AML-193 (cell line): ENCODE data around the gene AMPD3.

ENCODE experiments used
- DNase-seq, 2 experiments: peaks; one replicate each; lab custom pipeline; 2025; lab: John Stamatoyannopoulos, UW

Gene AMPD3

DNA sequence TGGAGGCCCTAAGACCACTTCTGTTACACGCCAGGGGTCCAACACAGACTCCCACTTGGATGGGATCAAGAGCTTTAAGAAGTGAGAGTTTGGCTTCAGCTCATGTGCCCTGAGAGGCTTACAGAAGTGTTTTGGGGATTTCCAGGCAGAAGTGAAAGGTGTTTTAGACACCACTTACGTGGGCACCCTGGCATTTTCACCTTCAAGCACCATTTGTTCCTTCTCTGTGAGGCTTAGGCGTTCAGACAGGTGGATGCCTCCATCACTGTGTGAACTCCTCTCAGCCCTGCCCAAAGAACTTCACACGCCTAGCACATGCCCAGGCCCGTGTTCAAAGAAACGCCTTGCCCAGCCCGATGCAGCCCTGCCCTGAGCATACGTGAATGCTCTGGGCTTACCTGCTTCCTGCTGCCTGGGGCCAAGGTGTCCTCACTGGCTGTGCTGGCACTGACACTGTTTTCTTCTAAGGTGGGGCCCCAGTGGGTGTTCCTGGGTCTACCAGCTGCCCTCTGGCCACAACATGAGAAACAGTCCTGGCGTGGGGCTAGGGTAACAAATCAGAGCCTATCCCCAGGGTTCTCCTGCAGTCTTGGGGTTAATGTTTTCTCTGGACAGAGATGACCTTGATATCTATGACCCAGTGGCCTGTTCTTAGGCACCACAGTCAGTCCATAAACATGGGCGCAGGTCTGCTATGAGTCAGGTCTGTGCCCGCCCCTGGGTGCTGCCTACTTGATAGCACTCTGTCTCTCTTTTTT, 34.0 kb downstream of the AMPD3 start:
- no peak for DNase-seq

DNA sequence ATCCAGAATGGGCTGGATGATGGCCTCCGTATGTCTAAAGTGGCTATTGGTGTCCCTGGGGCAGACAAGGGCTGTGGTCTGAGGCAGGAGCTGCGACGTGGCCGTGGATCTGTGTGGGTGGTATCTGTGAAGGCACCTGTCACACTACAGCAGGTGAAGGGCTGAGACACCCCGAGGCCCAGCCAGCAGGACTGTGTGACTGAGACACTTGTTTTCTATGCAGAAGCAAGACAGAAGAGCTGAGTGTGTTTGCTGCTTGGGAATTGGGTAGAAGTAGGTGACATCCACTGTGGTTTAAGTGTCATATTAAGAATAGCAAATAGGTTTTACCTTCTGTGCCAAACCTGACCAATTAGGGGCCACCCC, 35.0 kb downstream of the AMPD3 start:
- DNase-seq = no peak

DNA sequence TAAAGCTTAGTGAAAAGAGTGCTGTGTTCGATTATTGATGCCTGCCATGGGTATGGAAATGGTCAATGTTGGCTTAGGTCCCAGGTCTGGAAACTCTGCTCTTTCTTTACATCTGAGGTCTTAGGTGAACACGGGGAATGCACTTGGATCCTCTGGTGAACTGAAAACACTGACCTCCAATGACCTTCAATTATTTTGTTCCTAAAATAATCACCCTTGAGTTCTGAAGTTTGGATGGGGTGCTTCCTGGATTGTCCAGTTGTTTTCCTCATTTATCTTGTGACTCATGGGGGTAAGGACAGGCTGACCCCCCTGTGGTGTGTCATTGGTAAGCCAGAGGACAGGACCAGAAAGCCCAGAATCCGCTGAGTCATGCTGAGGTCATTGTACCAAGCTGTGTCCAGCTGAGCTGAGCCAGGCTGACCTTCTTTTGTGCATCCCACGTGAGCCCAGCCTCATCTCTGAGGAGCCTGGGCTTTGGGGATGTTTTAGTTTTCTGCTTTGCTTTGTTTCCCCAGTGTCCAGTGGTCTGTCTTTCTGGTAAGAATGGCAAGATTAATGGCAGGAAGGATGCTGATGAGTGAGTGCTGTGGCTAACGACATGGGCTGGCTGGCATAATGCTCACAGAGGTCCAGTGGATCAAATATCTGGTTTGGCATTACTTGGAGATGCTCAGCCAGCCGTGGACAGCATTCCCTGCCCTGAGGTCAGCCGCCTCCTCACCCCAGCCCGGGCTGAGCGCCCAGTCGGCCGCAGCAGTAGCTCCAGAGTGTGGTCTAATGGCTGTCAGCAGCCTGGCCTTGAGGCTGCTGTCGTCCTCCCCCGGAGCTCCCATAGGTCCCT, 35.6 kb downstream of the AMPD3 start:
- no peak for DNase-seq

DNA sequence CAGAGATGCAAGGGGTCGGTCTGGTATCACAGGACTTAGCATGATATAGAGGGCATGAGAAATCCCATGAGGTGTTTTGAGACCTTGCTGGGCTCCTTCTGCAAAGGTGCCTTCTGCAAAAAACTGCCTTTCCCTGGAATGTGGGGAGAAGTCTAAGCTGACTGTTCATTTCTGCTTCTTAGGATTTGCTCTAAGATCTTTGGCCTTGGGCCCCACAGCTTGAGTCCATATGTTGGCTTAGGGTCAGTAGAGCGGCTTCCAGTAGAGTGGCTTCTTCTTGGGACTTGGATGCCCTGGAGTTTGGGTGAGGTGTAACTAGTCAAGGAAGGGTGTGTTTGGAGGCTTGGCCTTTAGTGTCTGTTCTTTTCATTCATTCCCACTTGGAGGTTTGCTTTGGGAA, 37.0 kb downstream of the AMPD3 start:
- DNase-seq = no peak

DNA sequence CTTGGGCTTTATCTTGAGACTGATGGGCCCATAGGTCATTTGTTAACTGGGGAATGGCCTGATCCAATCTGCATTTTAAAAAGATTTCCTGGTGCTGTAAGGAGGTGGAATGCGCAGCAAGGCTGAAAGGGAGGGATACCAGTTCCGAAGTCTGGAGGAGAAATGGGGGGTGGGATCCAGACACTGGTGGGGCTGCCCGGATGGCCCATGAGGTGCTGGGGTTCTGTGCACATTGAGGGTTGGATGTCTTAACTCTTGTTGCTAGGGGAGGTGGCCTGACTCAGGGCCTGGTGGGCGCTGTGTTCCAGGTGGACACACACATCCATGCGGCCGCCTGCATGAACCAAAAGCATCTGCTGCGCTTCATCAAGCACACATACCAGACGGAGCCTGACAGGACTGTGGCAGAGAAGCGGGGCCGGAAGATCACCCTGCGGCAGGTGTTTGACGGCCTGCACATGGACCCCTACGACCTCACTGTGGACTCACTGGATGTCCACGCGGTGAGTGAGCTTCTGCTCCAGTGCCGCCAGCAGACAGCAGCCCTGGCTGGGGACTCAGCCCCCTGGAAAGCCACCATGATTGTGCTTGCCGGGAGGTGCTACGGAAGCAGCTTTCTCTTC, 38.1 kb downstream of the AMPD3 start:
- DNase-seq = no peak

DNA sequence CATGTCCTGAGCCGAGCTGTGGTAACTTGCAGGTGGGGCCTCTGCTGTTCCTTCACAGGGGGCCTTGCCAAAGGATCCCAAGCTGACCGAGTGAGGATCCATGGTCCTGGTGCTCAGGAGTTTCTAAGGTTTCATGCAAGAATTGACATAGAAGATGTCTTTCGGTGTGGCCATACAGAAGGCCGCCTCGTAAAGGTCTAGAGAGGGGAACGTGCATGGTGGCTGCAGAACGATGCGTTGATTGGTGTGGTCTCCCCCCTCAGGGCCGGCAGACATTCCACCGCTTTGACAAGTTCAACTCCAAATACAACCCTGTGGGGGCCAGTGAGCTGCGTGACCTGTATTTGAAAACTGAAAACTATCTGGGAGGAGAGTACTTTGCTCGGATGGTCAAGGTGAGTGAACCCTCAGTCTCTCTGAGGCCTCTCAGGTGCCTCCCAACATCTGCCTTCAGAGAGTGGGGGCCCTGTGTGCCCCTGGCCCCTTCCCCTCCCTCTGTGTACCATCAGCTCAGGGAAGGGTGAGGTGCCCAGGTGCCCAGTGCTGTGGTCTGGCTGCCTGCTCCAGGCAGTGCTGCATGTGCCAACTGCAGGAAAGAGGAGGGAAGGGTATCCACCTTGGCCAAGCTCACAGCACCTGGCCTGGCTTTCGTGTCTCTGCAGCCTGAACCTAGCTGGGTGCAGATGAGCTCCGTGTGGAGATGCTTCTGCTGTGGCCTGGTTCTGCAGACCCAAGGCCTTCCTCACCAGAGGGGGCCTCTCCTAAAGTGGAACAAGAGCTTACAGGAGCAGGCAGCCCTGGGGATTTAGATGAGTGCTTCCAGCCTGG, 39.8 kb downstream of the AMPD3 start:
- no peak for DNase-seq

DNA sequence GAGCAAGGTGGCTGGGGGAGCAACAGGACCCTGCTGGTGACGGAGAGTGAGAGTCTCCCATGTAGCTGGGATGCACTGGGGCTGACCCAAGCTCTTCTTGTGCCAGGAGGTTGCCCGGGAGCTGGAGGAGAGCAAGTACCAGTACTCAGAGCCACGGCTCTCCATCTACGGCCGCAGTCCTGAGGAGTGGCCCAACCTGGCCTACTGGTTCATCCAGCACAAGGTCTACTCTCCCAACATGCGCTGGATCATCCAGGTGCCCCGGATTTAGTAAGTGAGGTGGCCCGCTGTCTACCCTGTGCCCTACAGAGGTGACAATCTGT, 40.4 kb downstream of the AMPD3 start:
- no peak for DNase-seq

DNA sequence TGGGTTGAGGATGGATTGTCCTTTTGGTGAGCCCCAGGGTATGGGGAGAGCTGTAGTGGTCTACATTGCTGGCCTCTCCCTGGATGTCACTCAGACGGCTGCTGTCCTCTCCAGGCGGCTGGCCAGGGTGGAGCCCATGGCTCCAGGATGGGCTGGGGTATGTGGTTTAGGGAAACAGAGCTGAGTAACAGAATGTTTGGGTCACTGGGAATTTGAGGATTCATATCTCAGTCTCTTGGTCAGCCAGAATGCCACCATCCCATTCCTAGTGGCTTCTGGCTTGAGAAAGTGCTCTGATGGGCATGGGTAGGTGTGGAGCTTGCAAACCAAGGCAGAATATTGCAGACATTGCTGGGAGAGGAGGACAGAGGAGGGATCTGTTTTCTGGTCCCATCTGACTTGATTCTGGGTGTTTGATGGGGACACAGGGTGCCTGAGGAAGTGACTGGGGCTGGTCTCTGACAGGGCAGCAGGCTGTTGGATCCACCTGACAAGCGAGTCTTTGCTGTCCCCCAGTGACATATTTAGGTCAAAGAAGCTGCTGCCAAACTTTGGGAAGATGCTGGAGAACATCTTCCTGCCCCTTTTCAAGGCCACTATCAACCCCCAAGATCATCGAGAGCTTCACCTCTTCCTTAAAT, 41.4 kb downstream of the AMPD3 start:
- DNase-seq = no peak

DNA sequence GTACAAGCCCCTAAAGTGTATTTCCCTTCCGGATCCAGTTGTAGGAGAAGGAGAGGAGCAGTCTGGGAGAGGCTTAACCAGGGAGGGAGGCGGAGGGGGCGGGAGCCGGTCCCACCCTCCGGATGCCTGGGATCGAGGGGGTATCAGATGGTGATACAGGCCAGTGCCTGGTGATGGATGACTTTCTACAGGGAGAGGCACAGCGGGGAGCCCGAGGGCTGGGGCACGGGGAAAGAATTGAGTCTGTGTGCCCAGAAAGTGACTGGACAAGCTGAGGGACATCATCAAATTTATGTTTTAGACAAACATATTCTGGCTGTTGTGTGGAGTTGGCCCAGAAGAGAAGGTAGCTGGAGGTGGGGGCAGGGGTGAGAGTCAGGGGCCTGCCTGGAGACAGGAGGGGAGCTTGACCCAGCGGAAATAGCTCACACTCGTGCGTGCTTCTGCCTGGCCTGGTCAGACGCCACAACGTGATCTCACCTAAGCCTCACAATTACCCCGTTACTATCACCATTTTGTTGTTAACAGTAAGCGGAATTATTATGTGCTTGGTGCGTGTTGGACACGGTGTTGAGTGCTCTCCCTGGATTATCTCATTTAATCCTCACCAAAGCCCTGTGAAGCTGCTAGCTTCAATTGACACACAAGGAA, 42.4 kb downstream of the AMPD3 start:
- no peak for DNase-seq

DNA sequence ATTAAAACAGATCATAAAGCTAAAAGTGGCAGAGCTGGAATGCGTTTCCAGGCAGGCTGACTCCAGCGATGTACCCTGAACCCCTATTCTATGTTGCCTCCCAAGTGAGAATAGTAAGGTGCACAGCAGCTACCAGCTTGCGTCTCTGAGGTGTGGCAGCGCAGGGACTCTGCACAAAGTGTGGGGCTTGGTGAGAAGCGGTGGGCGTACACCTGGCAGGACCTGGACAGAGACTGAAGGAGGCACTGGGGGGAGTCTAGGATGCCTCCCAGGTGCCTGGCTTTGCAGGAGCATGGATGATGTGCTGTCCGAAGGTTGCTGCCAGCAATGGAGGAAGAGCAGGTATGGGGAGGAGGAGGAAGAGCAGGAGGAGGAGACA, 42.9 kb downstream of the AMPD3 start:
- DNase-seq = no peak

DNA sequence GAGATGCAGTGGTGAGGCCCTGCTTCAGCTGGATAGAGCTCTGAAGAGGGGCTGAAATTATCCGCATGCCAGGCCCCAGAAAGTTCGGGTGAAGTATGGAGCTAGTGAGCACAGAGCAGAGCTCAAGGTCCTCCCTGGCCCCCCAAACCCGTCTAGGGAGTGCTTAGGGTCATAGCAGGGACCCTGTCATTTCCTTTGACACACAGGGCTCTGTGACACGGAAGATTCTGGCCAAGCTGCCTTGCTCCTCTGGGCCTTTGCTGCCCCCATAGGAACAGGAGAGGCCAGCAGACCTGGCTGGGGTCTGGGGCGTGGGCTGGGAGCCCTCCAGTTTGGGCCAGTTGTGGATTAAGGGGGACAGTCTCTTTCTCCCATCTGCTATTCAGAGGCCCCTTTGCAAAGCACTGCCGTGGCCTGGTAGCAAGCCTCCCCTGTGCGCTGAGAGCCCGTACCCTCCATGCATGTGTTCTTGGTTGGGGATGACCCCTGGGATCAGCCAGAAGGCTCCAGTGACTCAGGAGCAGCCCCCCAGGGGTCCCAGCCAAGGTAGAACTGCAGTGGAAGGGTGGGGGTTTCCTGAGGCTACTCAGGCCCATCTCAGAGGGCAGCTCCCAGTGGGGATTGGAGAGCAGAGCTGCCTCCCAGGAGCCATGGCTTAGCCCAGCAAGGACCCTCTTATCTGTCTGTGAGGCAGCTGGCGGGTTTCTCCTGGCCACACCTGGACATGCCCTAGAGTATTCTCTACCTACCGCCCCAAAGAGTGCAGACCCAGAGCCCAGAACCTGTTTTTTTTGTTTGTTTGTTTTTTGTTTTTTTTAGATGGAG, 43.6 kb downstream of the AMPD3 start:
- no peak for DNase-seq

DNA sequence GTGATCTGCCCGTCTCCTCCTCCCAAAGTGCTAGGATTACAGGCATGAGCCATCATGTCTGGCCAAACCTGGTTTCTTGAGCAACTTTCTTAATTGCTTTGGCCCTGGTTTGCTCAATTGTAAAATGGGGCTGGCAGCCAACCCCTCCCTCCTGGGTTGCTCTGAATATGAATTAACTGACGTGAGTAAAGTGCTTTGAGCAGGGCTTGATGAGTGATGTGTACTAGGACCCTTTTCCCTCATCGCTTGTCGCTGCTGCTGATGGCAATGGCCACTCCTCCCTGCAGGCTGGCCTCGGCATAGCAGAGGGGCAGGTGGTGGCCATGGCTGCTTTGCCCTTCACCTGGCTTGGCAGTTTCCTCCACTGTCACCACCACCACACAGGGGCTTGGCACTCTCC, 44.4 kb downstream of the AMPD3 start:
- no peak for DNase-seq

DNA sequence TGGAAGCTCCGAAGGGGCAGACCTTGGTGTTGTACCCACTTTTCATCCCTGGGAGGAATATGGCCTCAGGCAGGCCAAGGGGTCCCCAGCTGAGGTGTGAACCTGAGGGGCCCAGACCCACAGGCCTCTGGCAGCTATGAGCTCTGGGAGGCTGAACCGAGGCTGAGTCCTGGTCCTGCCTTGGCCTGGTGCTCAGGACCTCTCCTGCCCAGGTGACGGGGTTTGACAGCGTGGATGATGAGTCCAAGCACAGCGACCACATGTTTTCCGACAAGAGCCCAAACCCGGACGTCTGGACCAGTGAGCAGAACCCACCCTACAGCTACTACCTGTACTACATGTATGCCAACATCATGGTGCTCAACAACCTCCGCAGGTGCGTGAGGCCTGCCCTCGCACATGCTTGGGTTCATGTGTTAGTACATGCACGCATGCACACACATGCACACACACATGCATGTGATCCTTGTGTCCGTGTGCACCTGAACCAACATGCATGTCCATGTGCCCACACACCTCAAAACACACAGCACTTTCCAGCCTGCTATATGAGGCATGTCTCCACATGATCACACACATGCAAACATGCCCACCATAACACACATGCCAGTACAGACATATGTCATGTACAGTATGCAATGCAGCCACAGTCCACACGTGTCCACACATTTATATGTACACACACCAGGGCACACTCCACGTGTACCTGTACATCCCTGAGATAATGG, 45.0 kb downstream of the AMPD3 start:
- DNase-seq = no peak

DNA sequence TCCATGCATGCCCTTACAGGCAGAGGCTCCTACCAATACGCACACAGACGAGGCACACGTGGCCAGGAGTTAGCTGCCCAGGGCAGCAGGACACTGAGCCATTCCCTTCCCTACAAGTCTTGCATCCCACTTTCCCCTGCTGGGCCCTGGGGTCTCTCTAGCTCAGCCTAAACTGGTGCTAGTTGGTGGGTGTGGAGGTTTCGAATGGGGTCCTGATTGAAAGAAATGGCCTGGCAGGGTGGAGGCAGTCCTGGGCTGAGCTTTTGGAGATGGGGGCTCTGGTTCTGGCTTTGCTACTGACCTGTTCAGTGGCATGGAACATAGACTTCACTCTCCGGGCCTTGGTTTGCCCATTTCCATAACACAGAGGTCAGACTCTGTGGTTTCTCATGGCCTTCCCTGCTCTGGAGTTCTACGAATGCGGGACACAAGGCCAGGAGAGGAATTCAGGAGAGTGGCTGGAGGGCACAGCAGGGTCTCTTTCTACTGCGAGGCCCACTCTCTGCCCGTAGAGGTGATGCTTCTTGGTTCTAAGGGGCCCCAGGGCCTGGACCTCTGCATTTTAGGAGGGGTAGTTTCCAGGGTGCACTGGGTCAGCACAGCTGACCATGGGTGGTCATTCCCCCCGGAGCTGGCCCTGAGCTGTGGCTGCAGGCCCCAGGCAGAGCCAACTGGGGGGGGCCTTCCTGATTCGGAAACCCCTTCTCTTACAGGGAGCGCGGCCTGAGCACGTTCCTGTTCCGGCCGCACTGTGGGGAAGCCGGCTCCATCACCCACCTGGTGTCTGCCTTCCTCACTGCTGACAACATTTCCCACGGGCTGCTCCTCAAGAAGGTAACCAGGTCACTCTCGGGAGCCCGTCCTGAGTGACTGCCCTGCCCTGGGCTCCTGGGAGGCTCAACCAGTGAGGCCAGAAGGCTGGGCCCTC, 46.0 kb downstream of the AMPD3 start:
- DNase-seq = no peak

DNA sequence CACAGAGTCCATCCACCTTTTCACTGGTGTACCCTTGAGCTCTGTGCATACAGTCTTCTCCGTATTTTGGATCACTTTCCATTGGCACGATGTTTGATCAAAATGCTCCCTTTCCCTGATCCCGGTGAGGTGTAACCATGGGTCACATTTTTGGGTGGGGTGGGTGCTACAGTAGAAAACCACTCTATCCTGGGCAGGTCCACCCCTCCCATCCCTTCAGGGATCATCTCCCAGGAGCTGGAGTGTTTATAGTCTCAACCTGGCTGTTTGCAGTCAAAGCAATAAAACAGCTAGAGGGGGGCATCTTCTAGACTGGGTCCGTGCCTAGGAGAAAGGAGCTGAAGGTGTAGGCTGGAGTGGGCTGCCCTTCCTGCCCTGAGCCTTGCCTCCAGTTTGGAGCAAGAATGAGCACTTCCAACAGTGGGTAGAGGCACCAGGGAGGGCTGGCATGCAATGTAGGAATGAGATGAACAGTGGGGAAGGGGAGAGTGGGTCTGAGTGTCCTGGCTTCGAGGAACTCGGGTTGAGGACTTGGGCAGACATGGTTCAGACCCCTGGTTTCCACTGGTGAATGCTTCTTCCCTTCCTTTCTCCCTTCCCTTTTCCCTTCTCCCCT, 47.1 kb downstream of the AMPD3 start:
- no peak for DNase-seq

DNA sequence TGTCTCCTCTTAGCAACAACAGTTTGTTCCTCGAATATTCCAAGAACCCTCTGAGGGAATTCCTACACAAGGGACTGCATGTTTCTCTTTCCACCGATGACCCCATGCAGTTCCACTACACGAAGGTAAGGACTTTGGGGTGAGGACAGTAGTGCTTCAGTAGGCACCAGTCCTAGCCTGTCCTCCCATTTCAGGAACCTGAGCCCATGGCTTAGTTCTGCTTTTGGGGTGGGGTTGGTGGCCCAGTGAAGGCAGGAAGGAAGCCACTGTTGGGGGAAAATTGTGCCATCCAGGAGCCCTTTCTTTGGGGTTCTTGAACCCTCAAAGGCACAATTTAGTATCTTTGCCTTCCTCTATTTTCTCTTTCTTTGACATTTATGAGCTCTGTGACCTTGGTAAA, 47.7 kb downstream of the AMPD3 start:
- peak; percentile 53 to 55 for DNase-seq

DNA sequence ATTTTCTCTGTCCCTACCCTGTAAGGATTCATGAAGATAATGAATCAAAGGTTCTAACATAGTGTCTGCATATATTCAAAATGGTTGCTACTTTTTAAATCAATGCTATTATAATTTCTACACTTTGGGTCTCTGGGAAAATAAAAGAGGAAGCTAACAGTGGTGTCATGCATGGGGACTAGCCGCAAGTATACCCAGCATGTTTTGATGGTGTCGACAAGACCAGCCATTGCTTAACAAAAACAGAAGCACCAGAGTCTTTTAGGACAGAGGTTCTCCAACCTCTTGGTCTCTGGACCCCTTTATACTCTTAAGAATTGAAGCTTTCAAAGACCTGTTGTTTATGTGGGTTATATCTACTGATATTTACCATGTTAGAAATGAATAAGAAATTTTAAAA, 48.2 kb downstream of the AMPD3 start:
- peak; percentile 71 to 85 for DNase-seq

DNA sequence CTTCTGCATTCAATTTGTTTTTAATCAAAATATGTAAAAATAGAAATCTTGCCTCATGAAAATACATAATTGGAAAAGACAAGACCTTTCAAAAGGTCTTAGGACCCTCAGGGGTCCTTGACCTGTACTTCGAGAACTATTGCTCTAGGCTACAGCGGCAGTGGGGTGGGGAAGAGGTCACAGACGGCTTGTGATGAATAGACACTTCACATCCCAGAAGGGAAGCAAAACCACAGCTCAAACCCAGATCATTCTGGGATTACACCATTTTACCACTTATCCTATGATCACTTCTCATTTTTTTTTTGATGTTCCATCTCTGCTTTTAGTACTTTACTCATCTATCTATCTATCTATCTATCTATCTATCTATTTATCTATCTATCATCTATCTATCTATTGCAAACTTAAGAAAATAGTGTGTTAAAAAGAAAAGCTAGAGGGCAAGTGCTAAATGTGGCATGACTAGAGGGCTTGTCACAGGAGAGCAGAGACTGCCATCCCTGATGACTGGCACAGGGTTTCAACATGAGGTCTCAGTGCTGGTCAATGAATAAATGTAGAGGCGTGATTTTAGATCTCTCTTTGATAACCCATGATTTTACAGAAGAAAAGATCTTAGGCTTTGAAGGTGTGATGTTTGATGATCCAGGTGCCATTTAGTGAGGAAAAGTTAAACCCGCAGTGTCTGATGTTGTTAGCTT, 48.9 kb downstream of the AMPD3 start:
- DNase-seq = peak; percentile 27 to 40
